NCI-H2196 treated with DMSO at 0.1 percent for 48 hours (cell line): ENCODE data around the gene MRPS27.
A peak's percentile ranks its signal among the peaks of the same experiment; 100 is the strongest.

Source experiments
- DNase-seq: peaks from one replicate; lab custom pipeline; 2025; ENCODE audit not compliant: unreplicated experiment; lab: John Stamatoyannopoulos, UW

The MRPS27 gene

DNA sequence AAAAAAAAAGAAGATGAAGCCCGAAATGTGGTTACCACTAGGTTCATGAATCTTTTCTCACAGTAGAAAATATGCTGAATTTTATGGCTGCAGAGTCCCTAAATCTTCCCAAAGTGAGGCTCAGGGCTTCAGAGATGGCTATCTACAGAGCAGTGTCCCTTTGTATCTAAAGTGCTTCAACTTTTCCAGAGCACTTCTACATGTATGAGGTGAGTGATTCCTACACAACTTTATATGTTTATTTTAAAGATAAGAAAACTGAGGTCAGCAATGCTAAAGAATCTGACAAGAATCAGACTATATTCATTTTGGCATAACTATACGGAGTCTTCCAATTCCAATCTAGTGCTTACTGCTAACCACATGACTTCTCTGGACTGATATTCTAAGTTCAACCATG lies 53.2 kb downstream of the MRPS27 start:
- no peak for DNase-seq

DNA sequence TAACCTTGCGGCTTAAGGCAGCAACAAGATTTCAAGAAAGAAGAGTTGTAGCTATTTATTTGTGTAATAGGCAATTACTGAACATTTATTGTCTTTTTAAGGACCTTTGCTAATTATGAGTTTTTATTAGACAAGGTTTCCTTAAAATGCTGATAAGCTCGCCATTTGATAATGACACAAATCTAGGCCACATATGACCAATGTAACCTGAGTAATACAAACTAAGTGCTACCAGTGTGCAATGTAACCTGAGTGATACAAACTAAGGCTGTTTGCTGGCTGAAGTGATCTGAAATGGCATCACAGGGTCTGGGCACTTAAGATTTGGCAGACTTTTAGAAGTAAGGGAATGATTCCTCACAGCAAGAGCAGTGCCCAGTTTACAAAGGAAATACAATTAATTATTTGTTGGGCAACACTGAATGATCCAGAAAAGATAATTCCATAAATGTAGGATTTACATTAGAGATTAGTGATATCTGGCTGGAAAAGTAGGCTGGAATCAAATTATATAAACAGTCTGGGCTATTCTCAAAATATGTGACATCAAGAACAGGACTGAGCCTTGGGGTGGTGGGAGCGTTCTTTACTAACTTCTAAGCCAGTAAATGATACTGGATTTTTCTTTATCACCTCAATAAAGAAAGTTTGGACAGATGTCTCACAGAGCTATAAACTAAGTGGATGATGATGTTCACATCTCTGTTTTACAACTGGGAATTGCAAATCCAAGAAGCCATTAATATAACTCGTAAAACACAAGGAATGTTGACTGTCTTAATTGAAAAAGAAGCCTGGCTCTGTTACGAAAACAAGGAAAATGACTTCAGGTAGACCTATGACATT lies 54.8 kb downstream of the MRPS27 start:
- DNase-seq = no peak

DNA sequence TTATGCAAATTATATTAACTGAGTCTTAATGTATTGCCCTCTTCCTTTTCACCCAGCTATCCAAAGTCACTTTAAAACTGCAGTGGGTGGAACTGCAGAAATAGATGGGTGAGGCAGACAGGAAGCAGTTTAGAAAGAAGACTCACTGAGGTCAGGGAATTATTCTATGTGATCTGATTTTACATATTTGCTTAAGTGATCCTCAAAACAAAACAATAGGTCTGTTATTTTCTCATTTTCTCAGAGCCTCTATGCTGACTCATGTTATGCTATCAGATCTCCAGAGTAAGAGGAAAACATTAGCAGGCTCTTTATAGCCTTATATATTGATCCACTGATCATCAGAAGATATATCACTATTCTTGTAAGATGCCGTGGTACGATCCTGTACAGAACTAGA lies 63.5 kb downstream of the MRPS27 start:
- no peak for DNase-seq

DNA sequence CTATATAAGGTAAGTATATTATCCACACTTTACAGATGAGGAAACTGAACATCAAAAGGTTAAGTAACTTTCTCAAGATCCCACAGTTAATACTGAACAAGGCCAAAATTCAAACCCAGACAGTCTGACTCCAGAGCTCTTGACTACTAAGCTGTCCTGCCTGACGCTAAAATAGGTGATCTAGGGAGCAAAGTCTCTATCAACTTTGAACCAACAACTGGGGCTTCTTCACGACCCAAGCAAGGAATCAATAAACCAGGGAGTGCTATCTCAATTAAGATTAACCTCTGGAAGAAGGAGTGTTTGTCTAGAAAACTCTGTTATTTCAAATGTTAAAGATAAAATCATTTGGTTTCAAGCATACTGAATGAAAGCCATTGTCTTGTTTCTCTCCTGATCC lies 64.4 kb downstream of the MRPS27 start:
- no peak for DNase-seq

DNA sequence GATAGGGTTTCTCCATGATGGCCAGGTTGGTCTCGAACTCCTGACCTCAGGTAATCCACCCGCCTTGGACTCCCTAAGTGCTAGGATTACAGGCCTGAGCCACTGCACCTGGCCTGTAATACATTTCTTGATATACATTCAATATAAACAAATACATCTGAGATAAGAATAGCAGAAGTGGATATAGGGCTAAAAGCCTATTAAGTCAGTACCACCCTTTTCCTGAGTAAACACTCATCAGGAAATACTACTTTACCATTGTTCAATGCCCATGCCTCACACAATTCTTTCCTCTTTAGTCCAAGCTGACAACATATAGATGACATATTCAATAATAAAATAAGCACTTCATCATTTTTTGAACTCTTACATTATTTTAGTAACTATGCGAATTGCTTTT lies 64.8 kb downstream of the MRPS27 start:
- no peak for DNase-seq

DNA sequence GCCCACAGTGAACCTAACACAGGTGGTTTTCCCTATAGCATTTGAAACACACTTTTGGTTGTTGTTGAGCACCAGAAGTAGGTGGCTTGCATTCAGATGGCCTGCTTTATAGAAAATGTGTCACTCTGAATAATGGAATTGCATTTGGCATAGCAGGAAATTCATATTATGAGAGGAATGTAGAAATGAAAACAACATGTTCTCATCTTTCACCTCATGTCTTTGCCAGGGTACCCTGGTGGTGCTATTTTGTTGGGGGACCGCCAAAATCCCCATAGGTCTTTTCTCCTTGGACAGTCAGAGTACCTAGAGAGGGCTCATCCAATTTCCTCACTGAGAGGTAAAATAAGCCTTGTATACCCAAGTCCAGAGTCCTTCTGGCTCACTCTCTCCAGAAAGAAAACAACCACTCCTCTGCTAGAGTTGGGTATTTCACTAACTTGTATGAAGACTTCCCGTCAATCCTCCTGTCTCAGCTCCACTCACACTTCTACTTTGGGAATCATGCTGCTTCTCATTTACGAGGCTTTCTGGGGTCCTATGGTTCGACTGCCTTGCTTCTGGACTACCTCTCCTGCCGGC lies 67.4 kb downstream of the MRPS27 start:
- no peak for DNase-seq

DNA sequence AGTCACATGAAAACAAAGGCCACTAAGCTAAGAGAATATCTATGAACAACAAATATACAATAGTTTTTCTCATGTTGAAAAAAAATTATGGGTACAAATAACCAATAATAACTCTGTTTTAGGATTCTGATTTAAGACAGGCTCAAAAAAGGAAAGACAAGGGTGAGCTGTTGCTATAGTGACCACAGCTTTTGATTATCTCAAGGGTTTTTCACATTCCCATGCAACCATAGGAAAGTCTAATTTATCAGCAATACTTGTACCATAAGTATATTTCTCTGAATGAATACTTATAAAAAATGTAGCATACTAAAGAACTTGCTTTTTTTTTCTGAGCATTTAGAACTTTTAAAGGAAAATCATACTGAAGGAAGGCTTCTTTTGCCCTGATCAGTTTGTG lies 68.0 kb downstream of the MRPS27 start:
- DNase-seq = no peak

DNA sequence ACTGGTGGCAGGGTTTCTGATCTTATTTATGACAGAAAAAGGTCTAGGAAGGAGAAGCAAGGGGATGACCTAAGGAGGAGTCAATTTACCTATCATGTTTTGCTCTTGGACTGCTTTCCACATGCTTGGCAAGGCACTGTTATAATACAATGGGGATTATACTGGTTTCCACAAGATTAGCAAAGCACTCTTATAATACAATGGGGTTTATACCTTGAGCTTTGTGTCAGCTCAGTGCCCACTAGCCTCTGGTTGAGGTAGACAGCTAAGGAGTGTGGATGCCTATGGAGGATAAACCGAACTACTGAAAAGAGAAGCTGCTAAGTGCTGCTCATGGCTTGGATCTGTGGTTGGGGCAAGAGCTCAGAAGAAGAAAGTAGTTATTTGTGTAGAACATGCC lies 68.7 kb downstream of the MRPS27 start:
- DNase-seq = no peak

DNA sequence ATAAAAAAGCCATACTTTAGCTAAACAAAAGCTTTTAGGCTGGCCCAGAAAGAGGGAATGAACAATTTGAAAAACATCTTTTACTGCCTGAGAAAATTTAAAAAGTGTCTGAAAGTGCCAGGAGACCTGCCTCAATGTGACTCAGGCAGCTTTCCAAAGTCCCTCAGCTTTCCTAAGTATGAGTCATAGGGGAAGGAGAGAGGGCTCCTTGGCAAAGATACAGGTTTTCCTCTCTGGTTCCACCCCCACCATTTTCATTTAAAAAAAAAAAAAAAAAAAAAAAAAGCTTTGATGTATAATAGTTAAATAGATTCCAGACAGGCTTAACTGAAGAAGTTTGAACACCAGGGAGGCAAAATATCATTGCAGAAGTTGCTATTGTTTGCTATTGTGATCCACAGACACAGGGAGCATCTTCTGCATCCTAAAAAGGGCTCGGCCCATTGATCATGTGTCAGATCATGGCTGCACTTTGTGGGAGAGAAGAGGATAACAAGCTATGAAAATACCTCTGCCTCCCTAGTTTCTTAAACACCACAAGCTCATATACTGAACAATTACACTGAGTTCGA lies 71.5 kb downstream of the MRPS27 start:
- no peak for DNase-seq

DNA sequence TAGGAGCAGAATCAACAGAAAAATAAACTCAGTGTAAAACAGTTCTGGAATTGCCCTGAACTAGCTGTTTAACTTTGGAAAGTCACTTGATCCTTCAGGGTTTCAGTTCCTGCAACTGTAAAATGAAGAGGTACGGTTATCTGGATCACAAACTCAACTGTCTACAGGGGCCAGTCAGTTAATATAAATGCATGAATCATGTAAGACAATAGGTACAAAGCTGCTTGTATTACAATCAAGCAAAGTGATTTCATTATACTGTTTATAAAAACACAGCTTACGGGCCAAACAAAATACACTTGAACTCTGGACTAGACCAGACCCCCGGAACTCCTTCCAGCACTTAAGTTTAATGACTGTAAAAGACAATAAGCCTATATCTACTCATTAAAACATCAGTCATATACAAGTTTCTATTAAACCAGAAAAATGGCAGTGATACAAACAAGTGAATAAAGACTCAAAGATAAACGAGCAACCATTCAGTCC lies 73.0 kb downstream of the MRPS27 start:
- DNase-seq = no peak

DNA sequence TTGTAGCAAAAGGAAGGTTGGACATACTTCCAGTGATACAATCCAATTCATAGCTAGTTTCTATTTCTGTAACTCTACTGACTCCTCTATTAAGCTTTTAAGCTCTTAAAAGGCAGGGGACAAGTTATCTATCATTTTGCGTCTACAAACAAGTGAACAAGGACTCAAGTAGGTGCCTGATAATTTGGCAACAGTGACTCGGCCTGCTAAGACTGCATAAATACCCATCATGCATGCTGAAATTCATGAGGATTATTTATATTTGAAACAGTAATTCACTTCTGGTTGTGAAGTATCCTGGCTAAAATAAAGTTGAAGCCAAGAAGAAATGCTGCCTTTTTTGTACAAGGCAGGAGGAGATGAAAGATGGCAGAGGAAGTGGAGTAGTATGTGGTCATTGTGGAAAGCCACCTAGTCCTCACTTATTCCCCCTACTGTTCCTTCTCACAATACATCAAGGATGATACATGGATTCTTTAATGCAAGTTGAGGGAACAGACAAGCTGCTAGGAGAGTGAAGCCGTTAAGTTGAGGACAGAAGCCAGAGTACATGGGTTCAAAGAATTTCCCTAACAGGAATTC lies 74.0 kb downstream of the MRPS27 start:
- DNase-seq = no peak

DNA sequence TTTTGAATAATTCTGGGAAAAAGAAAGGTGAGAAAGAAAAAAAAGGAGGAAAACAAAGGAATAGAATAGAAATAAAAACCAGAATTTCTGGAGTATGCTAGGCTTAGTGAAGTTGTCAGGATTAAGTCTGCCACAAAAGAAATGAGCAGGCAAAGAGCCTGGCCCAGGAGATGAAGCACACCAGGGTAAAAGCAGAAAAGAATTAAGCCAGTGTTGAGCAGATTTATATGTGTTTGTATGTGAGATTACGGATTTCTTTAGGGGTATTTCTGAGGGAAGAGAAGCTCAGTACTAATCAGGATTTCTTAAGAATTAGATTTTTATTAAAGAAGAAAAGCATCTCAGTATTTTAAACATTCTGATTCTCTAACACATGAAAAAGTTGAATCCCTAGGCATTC lies 74.5 kb downstream of the MRPS27 start:
- DNase-seq = no peak

DNA sequence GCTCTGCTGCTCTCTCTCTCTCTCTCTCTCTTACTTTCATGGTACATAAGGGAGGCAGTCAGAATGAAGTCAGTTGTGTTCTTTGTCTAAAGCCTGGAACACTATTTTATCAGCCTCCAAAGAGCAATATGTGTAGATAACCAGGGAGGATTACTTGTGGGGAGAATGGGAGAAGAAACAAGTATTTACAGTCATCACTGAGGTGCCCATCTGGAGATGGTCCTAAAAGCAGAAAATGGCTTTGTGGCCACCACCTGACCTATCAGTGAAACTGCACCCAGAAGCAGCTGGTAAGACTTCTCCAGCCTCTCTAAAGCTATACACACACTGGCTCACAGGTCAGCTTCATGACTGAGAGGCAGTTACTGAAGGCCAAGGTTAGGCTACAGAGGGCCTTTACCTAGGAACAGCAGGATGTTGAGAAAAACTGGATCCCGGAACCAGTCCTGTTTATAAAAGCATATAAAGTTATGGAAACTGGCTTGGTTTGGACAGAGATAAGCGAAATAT lies 75.1 kb downstream of the MRPS27 start:
- peak; percentile 33 for DNase-seq

DNA sequence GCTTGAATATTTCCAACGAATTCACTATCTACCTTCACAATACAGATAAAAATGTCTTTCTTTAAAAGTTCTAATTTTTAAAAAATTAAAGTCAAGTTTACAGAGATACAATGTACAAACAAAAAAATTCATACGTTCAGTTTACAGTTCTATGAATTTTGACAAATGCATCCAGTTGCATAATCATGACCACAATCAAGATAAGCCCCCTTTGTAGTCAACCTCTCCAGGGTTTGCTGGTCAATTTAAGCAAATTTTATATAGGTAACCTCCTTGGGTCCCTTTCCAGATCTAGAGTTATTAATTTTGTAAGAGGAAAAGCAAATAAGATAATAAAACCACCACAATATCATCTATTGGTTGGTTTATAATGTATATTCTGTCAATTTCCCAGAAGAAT lies 76.3 kb downstream of the MRPS27 start:
- DNase-seq = no peak

DNA sequence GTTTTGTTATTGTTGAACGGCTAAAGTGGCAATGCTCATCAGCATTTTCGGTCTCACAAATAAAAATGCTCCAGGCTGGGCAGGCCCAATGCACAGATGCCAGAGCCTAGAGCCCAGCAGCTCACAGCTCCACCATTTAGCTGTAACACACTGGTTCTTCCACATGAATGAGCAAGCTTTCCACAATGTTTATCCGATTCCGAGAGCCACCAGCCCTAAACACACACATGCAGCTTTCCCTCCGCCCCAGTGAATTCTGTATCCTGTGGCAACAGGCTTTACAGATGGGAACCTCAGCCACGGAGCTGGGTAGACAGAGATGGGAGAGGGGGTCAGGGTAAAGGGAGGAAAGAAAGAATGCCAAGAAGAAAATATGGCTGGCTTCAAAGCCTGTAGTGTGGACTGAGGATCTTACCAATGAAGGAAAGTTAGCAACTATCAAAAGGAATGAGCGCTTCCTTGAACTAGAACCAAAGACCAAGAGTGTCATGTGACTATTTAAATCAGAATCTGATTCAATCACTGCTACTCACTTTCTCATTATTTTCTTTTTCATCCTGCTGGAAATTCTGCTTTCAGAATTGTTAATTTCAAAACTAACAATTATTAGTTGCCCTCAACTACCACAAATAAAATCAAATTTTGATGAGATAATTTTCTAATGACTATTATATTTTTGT lies 77.1 kb downstream of the MRPS27 start:
- DNase-seq = no peak

DNA sequence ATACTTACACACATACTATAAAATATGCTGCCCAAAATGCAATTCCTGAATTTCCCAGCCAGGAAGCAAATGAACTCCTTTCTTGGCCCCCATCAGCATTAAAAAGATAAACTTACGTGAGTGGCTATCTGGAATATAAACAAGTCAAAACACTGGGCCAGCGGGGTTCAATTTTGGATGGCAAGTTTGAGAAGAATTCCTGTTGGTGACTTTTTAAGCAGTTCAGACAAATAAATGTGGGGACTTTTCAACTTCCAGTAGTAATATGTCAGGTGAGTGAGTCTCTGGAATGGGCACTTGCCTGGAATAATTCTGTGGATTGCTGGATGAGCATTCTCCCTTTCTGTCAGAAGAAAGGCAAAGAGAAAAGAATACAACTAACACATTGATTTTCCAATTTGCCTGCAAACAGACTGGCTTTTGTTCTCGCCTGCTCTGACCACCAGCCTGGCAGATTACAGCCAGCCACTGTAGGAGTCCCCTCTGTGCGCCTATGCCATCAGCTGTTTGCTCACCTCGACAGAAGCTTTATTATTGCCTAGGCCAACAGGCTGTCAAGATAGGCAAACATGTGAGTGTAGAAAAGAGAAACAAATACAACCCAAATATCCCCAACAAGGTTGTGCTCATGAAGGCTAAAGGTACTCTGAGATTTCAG lies 78.6 kb downstream of the MRPS27 start:
- DNase-seq = no peak

DNA sequence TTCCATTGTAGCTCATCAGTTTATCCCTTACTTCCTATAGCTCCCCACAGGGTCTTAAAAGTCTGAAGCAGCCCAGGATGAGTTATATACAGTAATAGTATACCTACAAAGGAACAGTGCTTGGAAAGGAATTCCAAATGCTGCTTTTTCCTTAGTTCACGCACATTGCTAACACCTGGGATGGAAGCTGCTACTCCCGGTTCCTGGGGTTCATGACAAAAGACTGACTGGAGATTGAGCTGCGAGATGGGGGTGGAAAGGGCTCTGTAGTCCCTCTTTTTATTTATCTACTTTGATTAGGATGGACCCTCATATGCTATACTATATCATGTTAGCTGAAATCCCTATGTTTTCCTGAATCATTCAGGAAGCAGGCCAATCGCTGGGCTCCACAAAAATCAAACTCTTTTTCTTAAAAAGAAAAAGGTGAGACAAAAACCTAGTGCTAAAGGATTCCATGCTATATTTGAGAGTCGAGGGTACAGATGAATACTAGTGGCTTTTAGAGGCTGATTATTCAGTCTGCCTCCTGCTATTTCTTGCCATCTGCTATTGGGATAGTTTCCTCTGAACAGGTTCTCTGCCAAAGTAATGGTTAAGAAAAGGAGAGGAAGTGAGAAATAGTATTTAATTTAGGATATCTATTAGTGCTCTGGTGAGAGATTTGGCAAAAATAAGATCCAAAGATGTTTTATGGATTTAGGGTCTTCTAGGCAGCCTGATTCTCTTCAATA lies 81.2 kb downstream of the MRPS27 start:
- no peak for DNase-seq

DNA sequence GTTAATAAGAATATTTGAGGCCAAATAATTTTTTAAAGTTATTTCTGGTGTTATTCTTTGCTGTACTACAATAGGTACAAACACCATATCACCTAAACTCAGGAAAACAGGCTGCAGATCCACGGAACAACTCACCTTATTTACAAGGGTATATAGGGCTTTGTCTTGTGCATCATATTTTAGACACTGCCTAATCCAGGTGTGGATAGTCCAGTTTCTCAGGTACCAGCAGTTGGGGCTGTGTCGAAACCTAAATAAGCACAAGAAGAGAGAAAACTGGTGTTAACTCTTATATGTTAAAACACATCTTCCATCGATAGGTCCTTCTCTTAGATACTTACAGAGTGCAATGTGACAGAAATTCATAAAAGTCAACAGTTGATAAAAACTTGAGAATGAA lies 82.2 kb downstream of the MRPS27 start:
- DNase-seq = no peak

DNA sequence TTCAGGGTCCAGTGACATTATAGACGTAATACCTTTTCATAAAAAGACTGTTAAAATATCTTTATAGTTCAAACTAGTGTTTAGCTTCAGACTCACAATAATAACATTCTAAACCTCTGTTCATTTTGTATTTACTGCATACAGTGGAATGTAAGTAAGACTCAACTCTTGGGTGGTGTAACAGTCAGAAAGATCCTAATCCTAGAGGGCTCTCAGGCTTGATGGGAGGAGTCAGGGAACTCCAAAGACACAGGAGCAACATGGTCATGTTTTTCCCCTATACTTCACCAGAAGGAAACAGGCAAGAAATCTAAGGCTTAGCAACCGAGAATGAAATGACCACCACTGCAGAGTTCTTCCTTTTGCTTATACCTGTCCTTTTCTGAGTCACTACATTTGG lies 82.6 kb downstream of the MRPS27 start:
- DNase-seq = no peak

DNA sequence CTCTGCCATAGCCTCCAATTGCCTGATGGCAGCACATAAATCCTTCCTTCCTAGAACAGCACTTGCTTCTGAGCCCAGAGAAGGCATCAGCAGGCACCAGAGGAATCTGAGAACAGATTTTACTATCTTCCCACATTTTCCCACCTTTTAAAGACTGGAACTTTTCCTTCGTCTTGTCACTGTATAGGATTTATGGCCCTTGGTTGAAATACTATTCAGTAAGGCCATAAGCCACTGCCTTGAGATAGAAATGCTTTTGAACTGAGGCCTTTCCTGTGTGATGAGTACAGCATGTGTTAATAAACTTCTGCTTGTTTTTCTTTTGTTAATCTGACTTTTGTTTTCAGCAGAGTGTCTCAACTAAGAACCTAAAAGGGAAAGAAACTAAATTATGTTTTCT lies 84.3 kb downstream of the MRPS27 start:
- no peak for DNase-seq
